ENCODE measurements around the gene SYNJ2. TPM values are rescaled to one million over a fixed set of nuclear protein-coding genes. Genes with fewer than 3 reads are reported as not detected.

Gene SYNJ2
- total RNA-seq, 1 experiment from 2014 or later = 29.1 TPM

DNA sequence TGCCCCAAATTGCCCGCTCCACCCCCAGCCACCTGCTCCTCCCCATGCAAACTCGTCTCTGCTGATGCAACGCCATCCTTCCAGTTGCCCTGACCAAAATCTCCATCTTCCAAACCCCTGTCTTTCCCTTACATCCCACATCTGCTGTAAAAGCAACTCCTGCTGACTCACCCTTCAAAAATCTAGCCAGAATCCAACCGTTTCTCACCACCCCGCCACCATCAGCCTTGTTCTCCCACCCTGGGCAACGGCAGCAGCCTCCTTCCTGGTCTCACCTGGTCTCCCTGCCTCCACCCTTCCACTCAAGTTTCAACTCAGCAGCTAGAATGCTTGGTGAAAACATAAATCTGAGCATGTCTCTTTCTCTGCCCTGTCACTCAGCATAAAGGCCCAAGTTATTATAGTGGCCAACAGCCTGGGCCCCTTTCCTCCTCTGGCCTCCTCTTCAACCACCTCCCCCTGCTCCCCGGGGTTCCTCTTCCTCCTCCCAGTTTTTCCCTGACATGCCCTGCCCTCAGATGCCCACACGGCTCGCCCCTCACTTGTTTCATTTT, 7.2 kb upstream of the SYNJ2 start:
- H3K27ac Mint-ChIP-seq (ENCODE audit: unreplicated experiment) = no peak overlapping the region
- H3K9me3 Mint-ChIP-seq (ENCODE audit: low read depth, unreplicated experiment) = no peaks in the 10 kb centered on the region
- no peak for DNase-seq
- H3K36me3 Mint-ChIP-seq (ENCODE audit: insufficient read depth, unreplicated experiment) = no peaks in the 10 kb centered on the region
- H3K4me1 Mint-ChIP-seq (ENCODE audit: low read depth, unreplicated experiment) = peaks cover 22% of the 10 kb centered on the region
- TF ChIP-seq, protein P1, sequence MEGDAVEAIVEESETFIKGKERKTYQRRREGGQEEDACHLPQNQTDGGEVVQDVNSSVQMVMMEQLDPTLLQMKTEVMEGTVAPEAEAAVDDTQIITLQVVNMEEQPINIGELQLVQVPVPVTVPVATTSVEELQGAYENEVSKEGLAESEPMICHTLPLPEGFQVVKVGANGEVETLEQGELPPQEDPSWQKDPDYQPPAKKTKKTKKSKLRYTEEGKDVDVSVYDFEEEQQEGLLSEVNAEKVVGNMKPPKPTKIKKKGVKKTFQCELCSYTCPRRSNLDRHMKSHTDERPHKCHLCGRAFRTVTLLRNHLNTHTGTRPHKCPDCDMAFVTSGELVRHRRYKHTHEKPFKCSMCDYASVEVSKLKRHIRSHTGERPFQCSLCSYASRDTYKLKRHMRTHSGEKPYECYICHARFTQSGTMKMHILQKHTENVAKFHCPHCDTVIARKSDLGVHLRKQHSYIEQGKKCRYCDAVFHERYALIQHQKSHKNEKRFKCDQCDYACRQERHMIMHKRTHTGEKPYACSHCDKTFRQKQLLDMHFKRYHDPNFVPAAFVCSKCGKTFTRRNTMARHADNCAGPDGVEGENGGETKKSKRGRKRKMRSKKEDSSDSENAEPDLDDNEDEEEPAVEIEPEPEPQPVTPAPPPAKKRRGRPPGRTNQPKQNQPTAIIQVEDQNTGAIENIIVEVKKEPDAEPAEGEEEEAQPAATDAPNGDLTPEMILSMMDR (IDR thresholded peaks at IDR 0.05; ENCODE audit: unreplicated experiment) = no peak
- CTCF ChIA-PET = interaction anchor here (0.6 kb wide), 1 partner anchor 155 kb away, joined by 5 read pairs; no protein-coding TSS in a partner anchor
- H3K4me3 Mint-ChIP-seq (ENCODE audit: low read depth, unreplicated experiment) = no peak overlapping the region
- no TSS peak for BruUV-seq (replicated peaks)
- H3K27me3 Mint-ChIP-seq (ENCODE audit: unreplicated experiment) = peaks cover 19% of the 10 kb centered on the region
- intact Hi-C loops (cut with micrococcal nuclease; ENCODE audit: unreplicated experiment) = no loop called here

DNA sequence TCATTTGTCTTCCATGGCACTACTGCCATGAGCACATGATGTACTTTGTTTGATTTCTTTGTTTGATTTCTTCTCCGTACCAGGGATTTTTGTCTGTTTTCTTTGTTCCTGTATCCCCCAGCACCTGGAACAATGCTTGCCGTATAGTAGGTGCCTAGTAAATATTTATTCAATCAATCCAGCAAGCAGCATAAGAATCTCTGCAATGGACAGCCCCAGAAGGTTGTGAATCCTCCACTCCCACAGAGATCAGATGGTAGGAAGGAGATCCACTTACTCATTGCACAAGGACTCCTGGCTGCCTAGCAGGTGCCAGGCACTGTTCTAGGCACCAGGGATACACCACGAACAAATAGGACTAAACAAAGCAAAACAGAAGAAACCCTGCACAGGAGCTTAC, 6.7 kb upstream of the SYNJ2 start:
- H3K9me3 Mint-ChIP-seq (ENCODE audit: low read depth, unreplicated experiment) = no peaks in the 10 kb centered on the region
- no peak for DNase-seq
- CTCF ChIA-PET = interaction anchor here (0.6 kb wide), 1 partner anchor 156 kb away, joined by 5 read pairs; no protein-coding TSS in a partner anchor
- no TSS peak for BruUV-seq (replicated peaks)
- H3K27me3 Mint-ChIP-seq (ENCODE audit: unreplicated experiment) = peaks cover 19% of the 10 kb centered on the region
- TF ChIP-seq, protein P1 (IDR thresholded peaks at IDR 0.05; ENCODE audit: unreplicated experiment) = no peak
- no peak overlapping the region for H3K4me3 Mint-ChIP-seq (ENCODE audit: low read depth, unreplicated experiment)
- intact Hi-C loops (cut with micrococcal nuclease; ENCODE audit: unreplicated experiment) = no loop called here
- H3K4me1 Mint-ChIP-seq (ENCODE audit: low read depth, unreplicated experiment) = peaks cover 25% of the 10 kb centered on the region
- peaks cover 2% of the 10 kb centered on the region for H3K36me3 Mint-ChIP-seq (ENCODE audit: insufficient read depth, unreplicated experiment)
- H3K27ac Mint-ChIP-seq (ENCODE audit: unreplicated experiment) = no peak overlapping the region

DNA sequence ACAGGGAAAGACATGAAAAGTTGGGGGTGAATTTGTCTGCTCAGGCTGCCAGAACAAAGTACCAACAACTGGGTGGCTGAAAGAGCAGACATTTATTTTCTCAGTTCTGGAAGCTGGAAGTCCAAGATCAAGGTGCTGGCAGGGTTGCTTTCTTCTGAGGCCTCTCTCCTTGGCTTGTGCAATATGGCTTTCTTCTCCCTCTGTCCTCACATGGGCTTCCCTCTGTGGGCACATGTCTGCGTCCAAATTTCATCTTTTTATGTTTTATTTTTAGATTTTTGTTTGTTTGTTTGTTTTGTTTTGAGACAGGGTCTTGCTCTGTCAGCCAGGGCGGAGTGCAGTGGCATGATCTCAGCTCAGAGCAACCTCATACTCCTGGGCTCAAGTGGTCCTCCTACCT, 6.2 kb upstream of the SYNJ2 start:
- no peak for DNase-seq
- Mint-ChIP-seq H3K36me3 (ENCODE audit: insufficient read depth, unreplicated experiment) (peaks cover 7% of the 10 kb centered on the region), H3K9me3 (ENCODE audit: low read depth, unreplicated experiment) (no peaks in the 10 kb centered on the region), H3K4me3 (ENCODE audit: low read depth, unreplicated experiment) (no peak overlapping the region), H3K27ac (ENCODE audit: unreplicated experiment) (no peak overlapping the region), H3K4me1 (ENCODE audit: low read depth, unreplicated experiment) (peaks cover 30% of the 10 kb centered on the region), H3K27me3 (ENCODE audit: unreplicated experiment) (peaks cover 19% of the 10 kb centered on the region)
- intact Hi-C loops (cut with micrococcal nuclease; ENCODE audit: unreplicated experiment) = no loop called here
- CTCF ChIA-PET = no interaction called here
- BruUV-seq (replicated peaks) = no TSS peak
- TF ChIP-seq, protein P1 (IDR thresholded peaks at IDR 0.05; ENCODE audit: unreplicated experiment) = no peak

DNA sequence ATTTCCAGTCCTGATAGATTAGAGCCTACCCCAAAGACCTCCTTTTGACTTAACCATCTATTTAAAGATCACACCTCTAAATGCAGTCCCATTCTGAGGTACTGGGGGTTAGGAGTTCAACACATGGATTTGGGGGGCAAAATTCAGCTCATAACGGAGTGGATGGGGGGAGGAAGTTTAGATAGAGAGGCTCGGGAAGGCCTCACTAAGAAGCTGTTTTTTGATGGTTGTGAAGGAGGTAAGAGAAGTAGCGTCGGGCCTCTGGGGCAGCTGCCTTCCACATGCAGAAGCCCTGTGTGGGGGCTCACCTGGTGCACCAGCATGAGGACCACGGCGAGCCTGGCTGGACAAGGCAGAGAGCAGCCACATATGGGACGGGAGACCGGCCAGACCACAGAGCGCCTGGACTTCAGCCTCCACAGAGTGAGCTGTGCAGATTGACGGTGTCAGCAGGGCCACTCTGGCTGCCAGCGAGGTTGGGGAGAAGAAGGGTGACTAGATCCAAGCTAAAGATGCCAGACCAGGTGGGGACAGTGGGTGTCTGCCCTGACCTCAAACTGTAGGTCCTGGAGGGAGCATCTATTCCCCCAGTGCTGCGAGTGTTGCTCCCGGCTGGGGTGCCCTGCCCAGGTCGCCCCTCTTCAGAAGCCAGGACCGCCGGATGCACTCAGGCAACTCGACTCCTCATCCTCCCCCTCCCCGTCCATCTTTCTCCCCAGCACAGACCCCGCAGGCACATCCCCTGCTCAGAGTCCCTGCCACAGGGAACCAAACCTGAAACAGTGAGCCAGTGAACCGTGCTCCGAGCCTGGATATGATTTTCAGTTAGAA, 5.1 kb upstream of the SYNJ2 start:
- H3K27me3 Mint-ChIP-seq (ENCODE audit: unreplicated experiment) = peaks cover 19% of the 10 kb centered on the region
- intact Hi-C loops (cut with micrococcal nuclease; ENCODE audit: unreplicated experiment) = no loop called here
- H3K27ac Mint-ChIP-seq (ENCODE audit: unreplicated experiment) = no peak overlapping the region
- H3K9me3 Mint-ChIP-seq (ENCODE audit: low read depth, unreplicated experiment) = no peaks in the 10 kb centered on the region
- H3K4me3 Mint-ChIP-seq (ENCODE audit: low read depth, unreplicated experiment) = no peak overlapping the region
- peaks cover 18% of the 10 kb centered on the region for H3K36me3 Mint-ChIP-seq (ENCODE audit: insufficient read depth, unreplicated experiment)
- no TSS peak for BruUV-seq (replicated peaks)
- DNase-seq = no peak
- H3K4me1 Mint-ChIP-seq (ENCODE audit: low read depth, unreplicated experiment) = peaks cover 29% of the 10 kb centered on the region
- TF ChIP-seq, protein P1 (IDR thresholded peaks at IDR 0.05; ENCODE audit: unreplicated experiment) = no peak
- CTCF ChIA-PET = no interaction called here

All from Calu3 (cell line).